ENCODE results near the gene THSD4.

THSD4 gene

GRCh38 chr15:71473751-71474150 lies 358.5 kb downstream of the THSD4 start:
- FAIRE-seq (no peak), DNase-seq (ENCODE audit: low spot score) (no peak)

DNA sequence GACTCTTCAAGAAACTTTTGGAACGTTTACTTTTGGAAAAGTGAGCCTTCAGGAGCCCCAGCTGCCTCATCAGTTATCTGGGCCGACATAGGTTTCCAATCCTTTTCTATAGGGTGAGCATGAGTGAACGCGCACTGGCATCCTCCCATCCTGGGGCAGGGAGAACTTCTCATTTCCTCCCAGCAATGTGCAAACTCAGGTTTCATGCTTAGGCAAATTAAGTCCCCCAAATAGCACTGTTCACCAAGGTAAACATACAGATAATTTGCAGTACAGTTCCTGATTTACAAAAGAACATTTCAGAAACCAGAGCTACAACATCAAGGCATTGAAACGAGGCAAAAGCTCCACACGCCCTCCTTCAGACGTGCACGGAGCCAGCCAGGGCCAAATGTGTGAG lies 361.6 kb downstream of the THSD4 start:
- FAIRE-seq = no peak

DNA sequence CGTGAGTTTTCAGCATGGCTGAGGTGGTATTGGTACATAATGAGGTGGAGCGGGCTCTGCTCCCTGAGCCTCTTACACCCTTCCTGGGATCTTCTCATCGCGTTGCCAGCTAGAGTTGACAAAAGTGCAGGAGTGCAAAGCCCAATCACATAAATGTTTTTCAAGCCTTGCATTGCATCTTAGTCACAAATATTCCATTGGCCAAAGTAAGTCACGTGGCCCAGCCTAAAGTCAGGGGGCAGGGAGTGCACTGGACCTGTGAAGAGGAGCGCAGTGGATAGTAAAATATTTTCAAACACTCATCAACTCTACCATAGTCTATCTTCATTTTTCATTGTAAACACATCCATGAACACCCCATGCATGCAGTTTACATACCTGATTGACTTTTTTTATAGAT lies 365.3 kb downstream of the THSD4 start:
- no peak for DNase-seq (ENCODE audit: low spot score)
- FAIRE-seq = no peak

More for the DNA sequence above, 361.6 kb downstream of the THSD4 start:
- no peak for DNase-seq (ENCODE audit: low spot score)

- no peak for DNase-seq (ENCODE audit: low spot score)
- no peak for FAIRE-seq
These were observed 368.8 kb downstream of the THSD4 start for GRCh38 chr15:71484080-71484479.

- DNase-seq (ENCODE audit: low spot score) (no peak), FAIRE-seq (no peak)
These were observed 369.9 kb downstream of the THSD4 start for GRCh38 chr15:71485094-71485693.

DNA sequence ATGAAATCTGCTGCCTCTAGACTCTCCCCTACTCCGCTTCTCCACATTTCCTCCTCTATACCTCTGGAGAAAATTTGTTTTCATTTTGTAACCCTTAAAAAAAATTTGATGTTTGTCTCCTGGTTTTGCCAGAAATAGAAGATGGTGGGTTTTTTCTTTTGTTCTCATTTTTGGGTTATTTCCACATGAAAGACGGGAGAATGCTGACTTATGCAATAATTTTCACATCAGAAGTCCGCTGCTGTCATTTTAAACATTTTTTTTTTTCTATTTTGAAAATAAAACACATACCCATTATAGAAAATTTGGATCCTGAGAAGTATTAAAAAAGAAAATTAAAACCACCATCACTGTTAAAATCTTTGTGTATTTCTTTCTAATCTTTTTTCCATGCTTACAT lies 374.3 kb downstream of the THSD4 start:
- no peak for FAIRE-seq
- DNase-seq (ENCODE audit: low spot score) = no peak

GRCh38 chr15:71493526-71493925 lies 378.3 kb downstream of the THSD4 start:
- no peak for FAIRE-seq
- no peak for DNase-seq (ENCODE audit: low spot score)

GRCh38 chr15:71494563-71495397 lies 379.5 kb downstream of the THSD4 start:
- FAIRE-seq = no peak

GRCh38 chr15:71495398-71495780 lies 380.1 kb downstream of the THSD4 start:
- no peak for DNase-seq (ENCODE audit: low spot score)
- FAIRE-seq = no peak

More at GRCh38 chr15:71494563-71495397, 379.5 kb downstream of the THSD4 start:
- DNase-seq (ENCODE audit: low spot score) = no peak

- DNase-seq (ENCODE audit: low spot score) (no peak), FAIRE-seq (no peak)
These were observed 381.2 kb downstream of the THSD4 start for GRCh38 chr15:71496336-71496955.

DNA sequence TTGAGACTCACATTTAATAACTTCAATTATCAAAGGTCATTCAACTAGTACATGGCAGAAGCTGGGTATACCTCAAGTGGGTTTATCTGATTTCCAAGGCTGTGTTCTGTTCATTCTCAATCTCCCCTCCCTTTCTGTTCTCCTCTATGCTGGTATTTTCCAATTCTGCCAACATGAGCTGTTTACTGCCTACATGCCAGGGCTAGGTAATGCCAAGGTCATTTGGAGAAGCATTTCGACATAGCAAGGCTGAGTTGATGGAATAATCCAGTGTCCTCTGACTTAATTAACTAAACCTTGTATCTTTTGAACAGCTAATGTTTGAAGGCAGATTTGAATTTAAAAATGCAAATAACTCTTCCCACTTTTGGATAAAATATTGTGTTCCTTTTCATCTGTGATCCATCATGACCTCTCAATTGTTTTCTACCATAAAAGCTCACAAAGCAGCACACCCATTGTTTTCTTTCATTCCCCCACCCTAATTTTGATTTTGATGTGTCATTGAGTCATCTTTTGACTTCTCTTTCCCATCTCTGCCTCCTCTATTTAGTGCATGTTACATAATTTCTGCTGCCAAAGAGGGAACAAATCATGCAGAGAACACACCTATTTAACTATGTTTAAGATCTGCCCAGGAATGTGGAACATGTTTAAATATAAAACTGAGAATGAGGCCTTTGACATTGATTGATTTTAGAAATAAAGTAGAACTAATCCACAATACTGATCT lies 386.2 kb downstream of the THSD4 start:
- DNase-seq (ENCODE audit: low spot score) = no peak
- no peak for FAIRE-seq

DNA sequence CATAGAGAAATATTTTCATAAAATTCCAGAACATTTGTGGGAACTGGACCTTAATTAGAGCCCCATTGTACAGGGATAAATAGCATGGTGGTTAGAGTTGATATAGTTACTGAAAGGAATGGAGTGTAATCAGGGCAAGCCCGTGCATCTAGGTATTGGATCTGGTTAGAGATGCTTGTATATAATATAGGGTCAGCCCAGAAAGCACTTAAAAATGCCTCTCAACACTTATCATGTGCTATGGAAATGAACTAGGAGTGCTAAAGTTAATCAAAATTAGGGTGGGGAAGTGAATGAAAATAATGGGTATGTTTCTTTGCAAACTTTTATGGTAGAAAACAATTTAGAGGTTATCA lies 386.8 kb downstream of the THSD4 start:
- DNase-seq (ENCODE audit: low spot score) (no peak), FAIRE-seq (no peak)

DNA sequence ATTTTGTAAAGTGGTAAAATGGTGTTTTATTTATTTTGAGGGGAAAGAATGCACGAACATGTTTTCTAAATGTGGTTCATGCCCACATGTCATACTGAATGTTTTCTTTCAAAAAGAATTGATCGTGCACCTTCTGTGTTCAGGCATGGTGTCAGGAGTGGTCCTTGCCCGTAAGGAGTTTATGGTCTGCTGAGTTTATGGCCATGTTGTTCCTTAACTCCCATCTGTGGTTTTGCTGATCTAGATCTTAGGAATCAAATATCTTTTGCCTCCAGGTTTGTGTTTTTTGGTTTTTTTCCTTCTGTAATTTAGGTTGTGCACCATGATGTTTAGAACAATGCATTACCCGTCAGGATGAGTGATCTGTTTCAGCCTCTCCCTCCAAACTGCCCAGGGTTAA lies 390.7 kb downstream of the THSD4 start:
- no peak for DNase-seq (ENCODE audit: low spot score)
- FAIRE-seq = no peak

DNA sequence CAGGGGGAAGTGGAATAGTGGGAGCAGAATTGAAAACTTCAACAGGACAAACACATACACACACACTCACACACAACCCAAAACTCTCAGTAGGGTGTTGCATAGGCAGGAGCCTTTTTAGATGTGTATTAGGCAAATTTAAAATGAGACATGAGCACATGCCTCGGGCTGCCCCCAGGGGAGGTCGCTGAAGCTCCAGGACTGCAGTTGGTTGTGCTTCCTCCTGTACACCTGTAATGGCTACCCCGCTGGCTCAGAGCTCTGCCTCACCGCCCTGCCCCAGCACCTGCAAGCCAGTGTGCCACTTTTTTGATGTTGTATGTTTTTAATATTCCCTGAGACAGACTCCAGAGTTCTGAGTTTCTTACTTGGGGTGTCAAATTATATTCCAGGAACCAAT lies 391.7 kb downstream of the THSD4 start:
- FAIRE-seq (no peak), DNase-seq (ENCODE audit: low spot score) (no peak)

- DNase-seq (ENCODE audit: low spot score) = no peak
These were observed 392.9 kb downstream of the THSD4 start for GRCh38 chr15:71508081-71508682.

GRCh38 chr15:71509139-71509538 lies 393.9 kb downstream of the THSD4 start:
- FAIRE-seq = no peak
- no peak for DNase-seq (ENCODE audit: low spot score)

More at GRCh38 chr15:71508081-71508682, 392.9 kb downstream of the THSD4 start:
- no peak for FAIRE-seq

GRCh38 chr15:71510763-71511162 lies 395.5 kb downstream of the THSD4 start:
- no peak for FAIRE-seq
- DNase-seq (ENCODE audit: low spot score) = no peak

DNA sequence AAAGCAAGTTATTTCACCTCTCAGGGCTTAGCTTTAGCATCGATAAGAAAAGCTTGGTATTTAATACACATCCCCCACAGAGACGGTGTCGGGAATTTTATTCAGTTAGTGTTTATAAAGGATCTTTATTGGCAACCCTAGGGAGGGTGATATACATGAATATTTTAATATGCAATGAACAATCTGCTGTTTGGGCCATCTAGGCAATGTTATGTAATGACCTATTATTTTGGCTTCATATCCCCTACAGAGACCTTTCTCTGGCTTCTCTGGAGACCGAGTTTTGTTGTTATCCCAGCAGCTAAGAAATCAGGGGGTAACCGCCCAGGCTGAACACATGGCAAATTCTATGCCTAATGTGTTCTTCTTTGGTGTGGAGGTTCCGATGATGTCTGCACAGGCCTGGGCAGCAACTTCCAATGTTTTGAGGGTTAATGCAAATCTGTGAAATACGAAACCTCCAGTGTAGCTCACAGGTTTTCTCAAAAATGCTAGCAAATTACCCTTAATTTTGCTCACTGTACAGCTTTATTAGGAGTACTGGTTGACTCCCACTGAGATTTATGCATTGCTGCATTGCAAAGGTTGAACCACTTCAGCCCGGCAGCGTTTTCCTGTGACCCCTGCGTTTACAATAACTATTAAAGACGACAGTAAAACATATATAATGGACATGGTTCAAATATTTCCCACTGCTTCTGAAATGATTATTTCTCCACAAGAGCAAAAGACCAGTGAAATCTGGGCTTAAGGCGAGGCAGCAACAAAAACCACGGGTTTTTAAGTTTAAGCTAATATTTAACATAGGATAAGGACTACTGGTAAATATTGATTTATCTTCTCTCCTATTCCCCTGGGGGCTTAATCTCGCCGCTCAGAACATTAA lies 396.8 kb downstream of the THSD4 start:
- FAIRE-seq = no peak
- no peak for DNase-seq (ENCODE audit: low spot score)

GRCh38 chr15:71512682-71513006 lies 397.4 kb downstream of the THSD4 start:
- no peak for DNase-seq (ENCODE audit: low spot score)
- FAIRE-seq = no peak

GRCh38 chr15:71515375-71516186 lies 400.3 kb downstream of the THSD4 start:
- DNase-seq (ENCODE audit: low spot score) (no peak), FAIRE-seq (no peak)

All from RCC 7860 (cell line).